ENCODE measurements around the gene LPAR3.

LPAR3 gene

DNA sequence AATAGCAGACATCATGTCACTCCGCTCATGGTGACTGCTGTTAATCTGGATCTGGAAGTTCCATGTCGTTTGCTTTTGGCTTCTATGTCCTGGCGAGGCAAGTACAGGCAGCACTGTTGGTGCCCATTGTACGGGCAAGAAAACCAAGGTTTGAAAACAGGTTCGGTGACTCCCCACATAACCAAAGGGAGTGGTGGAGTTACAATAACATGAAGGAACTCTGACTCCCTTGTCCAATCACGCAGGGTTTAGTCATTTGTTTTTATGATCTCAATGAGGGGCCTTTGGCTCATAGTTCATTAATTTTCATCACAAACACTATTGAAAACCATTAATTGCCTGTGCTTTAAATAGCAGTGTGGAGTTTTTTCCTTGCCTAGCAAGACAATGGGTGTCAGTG lies 119.8 kb downstream of the LPAR3 start:
- no peak for DNase-seq

DNA sequence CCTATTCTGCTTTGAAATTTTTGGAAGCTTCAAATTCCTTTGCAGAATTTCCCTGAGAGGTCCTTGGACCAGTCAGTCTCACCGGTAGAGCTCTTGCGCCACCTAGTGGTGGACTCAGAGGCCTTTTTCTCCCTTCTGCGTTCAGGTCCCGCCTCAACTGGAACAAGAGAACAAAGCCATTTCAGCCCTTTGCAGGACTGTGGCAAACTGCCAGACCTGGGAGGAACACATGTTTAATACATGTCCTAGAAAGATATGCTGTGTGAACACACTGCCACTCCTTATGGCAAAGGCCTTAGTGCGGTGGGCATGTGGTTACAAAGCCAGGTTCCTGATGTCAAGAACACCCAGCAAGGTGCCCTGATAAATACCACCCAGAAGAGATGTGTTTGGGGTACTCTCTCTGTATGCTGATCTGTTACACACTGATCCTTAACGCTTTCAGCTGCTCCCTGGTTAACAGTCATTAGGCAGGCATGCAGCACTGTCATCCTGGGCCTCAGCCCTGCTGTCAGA lies 120.5 kb downstream of the LPAR3 start:
- DNase-seq = peak; percentile 58

DNA sequence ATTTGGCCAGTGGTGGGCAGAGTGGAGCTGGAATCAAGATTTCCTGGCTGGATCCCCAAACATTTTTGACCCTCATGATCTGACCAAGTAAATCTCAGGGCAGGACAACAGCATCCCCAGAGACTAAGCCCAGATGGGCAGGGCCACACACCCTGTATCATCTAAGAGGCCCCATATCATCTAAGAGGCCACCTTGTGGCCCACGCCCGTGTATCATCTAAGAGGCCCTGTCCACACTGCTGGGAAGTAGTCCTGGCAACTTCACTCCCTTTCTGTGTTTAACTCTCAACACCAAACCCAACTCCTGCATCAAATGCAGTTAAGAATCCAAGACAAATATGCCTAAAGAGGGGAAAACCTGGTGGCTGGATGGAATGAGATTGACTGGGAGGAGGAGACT lies 121.1 kb downstream of the LPAR3 start:
- no peak for DNase-seq

DNA sequence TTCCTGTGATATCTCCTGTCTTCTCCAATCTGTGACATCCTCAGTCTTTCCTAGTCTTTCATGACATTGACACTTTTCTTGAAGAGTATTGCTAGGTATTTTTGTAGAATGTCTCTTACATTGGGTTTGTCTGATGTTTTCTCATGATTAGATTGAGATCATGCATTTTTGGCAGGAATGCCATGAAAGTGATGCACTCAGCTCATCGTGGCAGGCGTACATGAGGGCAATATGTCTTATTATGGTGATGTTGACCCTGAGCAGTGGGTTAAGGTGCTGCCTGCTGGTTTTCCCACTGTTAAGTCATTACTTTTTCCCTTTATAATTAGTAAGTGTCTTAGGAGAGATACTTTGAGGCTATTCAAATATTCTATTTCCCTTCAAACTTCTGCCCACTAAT lies 122.5 kb downstream of the LPAR3 start:
- DNase-seq = no peak

DNA sequence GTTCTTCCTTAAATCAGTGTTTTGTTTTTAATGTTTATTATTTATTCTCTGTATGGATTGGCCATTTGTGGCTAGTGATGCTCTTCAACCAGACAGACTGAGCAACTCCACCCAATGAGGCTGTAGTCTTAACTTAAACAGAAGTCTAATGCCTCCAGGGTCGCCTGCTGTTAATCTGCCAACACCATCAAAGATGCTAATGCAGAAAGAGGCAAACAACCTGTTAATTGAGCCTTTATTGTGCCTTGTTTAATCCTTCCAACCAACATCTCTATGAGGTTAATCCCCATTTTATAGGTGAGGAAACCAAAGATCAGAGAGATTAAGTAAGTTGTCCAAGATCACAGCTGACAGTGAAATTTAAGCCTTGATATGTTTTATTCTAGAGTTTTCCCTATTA lies 123.4 kb downstream of the LPAR3 start:
- no peak for DNase-seq

DNA sequence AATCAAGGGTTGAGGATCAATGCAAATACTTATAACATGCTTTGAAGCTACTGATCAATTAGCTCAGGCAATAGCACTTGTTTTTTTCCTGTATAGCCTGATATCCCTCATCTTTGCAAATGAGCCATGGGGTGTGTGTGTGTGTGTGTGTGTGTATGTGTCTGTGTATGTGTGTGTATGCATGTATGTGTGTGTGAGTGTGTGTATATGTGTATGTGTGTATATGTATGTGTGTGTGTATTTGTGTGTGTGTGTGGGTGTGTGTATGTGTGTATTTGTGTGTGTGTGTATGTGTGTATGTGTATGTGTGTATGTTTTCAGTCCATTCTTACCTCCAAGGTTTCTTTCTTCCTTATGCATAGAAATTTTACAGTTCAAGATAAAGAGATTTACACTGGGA lies 124.4 kb downstream of the LPAR3 start:
- no peak for DNase-seq

DNA sequence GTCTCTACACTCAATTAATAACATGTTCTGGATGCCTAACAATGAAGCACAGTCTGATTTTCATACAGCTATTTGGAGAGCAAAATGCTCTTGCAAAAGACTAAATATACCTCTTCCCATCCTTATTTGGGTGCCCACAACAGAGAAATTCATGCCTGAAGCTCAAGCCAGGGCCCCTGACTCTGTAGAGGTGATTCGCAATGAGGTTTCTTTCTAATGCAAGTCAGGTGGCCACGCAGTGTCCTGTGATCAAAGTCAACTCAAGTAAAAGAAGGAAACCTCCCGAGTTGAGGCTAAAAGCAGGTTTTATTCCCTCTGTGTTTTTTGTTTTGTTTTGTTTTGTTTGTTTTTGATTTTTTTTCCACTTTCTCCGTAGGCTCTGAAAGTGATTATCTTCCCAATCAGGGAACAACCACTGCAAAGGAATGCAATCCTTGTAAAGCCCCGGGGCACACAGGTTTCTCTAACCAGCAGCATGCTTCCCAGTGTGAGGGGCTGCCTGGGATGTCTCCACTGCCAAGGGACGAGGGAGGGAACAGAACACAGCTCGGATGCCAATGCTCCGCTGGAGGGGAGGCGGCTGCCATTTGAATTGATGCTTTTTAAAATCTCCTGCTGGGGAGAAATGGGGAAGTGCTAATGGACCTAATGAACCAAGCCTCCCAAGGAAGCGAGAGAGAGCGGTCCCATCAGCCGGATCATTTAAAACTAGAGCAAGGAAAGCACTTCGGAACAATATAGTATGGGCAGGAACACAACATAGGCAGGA lies 128.9 kb downstream of the LPAR3 start:
- no peak for DNase-seq

DNA sequence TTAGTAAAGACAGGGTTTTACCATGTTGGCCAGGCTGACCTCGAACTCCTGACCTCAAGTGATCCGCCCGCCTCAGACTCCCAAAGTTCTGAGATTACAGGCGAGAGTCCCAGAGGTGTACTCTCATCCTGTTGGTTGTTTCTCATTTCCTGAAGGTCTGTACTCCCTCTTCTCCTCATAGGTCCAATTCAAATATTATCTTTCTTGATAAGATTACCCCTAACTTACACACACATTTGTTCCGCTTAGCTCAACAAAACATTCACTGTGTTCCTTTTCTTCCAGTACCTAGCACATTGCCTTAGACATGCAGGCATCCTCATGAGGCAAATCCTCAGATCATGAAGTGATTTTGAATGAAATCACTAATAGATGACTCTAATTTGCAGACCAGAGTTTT lies 130.3 kb downstream of the LPAR3 start:
- no peak for DNase-seq
